ENCODE measurements around the gene CCR5AS.

The CCR5AS gene

DNA sequence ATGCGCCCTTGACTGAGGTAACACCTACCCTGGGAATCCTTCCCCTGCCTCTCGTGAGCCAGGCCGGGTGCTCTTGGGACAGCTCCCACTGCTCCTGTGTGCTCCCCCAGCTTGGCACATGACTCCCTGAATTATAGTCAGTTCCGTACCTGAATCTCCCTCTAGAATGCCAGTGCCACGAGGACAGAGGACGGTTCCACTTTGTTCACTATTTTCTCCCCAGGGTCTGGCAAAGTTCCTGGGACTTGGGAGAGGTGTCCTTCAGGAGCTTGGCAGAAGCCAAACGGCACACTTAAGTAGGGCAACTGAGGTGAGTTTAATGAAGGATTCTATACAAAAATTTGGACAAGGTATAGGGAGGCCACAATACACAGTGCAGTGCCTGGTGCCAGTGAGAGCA is 9.8 kb downstream of the CCR5AS start:
- H3K9ac ChIP-seq (ENCODE audit: low read length): no peak overlapping the region

DNA sequence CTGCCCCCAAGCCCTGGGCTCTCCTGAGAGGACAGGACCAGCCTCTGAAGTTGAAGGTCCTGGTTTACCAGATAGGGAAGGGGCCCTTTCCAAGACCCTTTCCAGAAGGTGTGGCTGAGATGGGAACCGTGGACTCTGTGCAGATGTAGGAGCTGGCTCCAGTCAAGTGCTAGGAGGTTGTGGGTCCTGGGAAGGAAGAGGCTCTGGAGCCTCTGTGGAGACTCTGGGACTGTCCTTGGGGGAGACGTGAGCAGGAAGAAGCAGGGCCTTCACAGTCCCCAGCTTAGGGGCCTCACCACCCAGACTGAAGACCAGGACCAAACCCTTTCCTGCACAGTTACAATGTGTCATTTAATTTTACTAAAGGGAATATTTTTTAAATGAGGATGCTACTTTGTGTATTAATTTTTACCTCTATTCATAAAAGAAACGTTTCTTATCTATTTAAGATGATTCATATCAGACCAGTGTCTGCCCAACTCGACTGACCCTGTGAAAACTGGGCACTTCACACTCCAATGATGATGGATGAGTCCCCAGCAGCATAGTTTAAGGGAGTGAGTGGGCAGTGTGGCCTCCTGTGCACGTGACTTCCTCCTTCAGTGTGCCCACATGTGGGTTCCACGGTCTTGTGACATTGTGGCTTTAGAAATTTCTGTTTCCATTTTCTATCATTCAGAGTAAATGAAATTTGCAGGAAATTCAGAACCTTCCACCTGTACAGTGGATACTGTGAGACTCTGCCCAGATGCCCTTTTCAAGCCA is 10.9 kb downstream of the CCR5AS start:
- Histone ChIP-seq H3K27me3 (ENCODE audit: low read depth, low read length) (peaks cover 27% of the 10 kb centered on the region; the same call in 1 of the 2 replicates), H2AFZ (ENCODE audit: low read depth, low read length) (0 out of 2 replicates have a peak overlapping the region, but pooled peaks have one; percentile 28), H3K4me2 (ENCODE audit: low read length) (no peak overlapping the region), H3K4me1 (ENCODE audit: low read length) (peaks cover 7% of the 10 kb centered on the region), H3K79me2 (ENCODE audit: low read length) (no peaks in the 10 kb centered on the region), H3K27ac (ENCODE audit: low read length) (no peak overlapping the region), H4K20me1 (ENCODE audit: insufficient read depth, low read length) (no peaks in the 10 kb centered on the region), H3K9me3 (ENCODE audit: insufficient read depth, low read length) (no peaks in the 10 kb centered on the region), H3K4me3 (ENCODE audit: low read length) (no peak overlapping the region), H3K9ac (ENCODE audit: low read length) (no peak overlapping the region), H3K36me3 (replicated peaks; ENCODE audit: low read depth, low read length) (no peaks in the 10 kb centered on the region)
- no peak for TF ChIP-seq CTCF (IDR thresholded peaks at IDR 0.05; ENCODE audit: low read depth, low read length)
- TF ChIP-seq EZH2phosphoT487 (IDR thresholded peaks at IDR 0.05; ENCODE audit: low read depth): no peak

More for the DNA sequence above, 9.8 kb downstream of the CCR5AS start:
- no peaks in the 10 kb centered on the region for H3K79me2 ChIP-seq (ENCODE audit: low read length)
- H3K27me3 ChIP-seq (ENCODE audit: low read depth, low read length): peaks cover 32% of the 10 kb centered on the region
- no peak overlapping the region for H3K4me3 ChIP-seq (ENCODE audit: low read length)
- no peak overlapping the region for H3K4me2 ChIP-seq (ENCODE audit: low read length)
- TF ChIP-seq CTCF (IDR thresholded peaks at IDR 0.05; ENCODE audit: low read depth, low read length): no peak
- no peak for TF ChIP-seq EZH2phosphoT487 (IDR thresholded peaks at IDR 0.05; ENCODE audit: low read depth)
- no peaks in the 10 kb centered on the region for H4K20me1 ChIP-seq (ENCODE audit: insufficient read depth, low read length)
- peaks cover 7% of the 10 kb centered on the region for H3K4me1 ChIP-seq (ENCODE audit: low read length)
- no peaks in the 10 kb centered on the region for H3K36me3 ChIP-seq (replicated peaks; ENCODE audit: low read depth, low read length)
- no peak overlapping the region for H3K27ac ChIP-seq (ENCODE audit: low read length)
- H2AFZ ChIP-seq (ENCODE audit: low read depth, low read length): no peak overlapping the region
- H3K9me3 ChIP-seq (ENCODE audit: insufficient read depth, low read length): no peaks in the 10 kb centered on the region

GRCh38 chr3:46395210-46395661 is 11.6 kb downstream of the CCR5AS start:
- Histone ChIP-seq H3K27ac (ENCODE audit: low read length) (no peak overlapping the region), H3K9ac (ENCODE audit: low read length) (no peak overlapping the region), H3K79me2 (ENCODE audit: low read length) (no peaks in the 10 kb centered on the region), H3K9me3 (ENCODE audit: insufficient read depth, low read length) (no peaks in the 10 kb centered on the region), H3K27me3 (ENCODE audit: low read depth, low read length) (peaks cover 20% of the 10 kb centered on the region; the same call in 1 of the 2 replicates), H3K4me2 (ENCODE audit: low read length) (no peak overlapping the region), H3K4me1 (ENCODE audit: low read length) (peaks cover 7% of the 10 kb centered on the region), H3K4me3 (ENCODE audit: low read length) (no peak overlapping the region), H4K20me1 (ENCODE audit: insufficient read depth, low read length) (no peaks in the 10 kb centered on the region), H3K36me3 (replicated peaks; ENCODE audit: low read depth, low read length) (no peaks in the 10 kb centered on the region), H2AFZ (ENCODE audit: low read depth, low read length) (no peak overlapping the region)
- TF ChIP-seq EZH2phosphoT487 (IDR thresholded peaks at IDR 0.05; ENCODE audit: low read depth) (no peak), CTCF (IDR thresholded peaks at IDR 0.05; ENCODE audit: low read depth, low read length) (peak; percentile 54)

- TF ChIP-seq CTCF (IDR thresholded peaks at IDR 0.05; ENCODE audit: low read depth, low read length): no peak
- TF ChIP-seq EZH2phosphoT487 (IDR thresholded peaks at IDR 0.05; ENCODE audit: low read depth): no peak
- Histone ChIP-seq H2AFZ (ENCODE audit: low read depth, low read length) (no peak overlapping the region), H3K36me3 (replicated peaks; ENCODE audit: low read depth, low read length) (no peaks in the 10 kb centered on the region), H3K27me3 (ENCODE audit: low read depth, low read length) (peaks cover 22% of the 10 kb centered on the region), H3K27ac (ENCODE audit: low read length) (no peak overlapping the region), H3K9me3 (ENCODE audit: insufficient read depth, low read length) (no peaks in the 10 kb centered on the region), H3K4me2 (ENCODE audit: low read length) (no peak overlapping the region), H4K20me1 (ENCODE audit: insufficient read depth, low read length) (no peaks in the 10 kb centered on the region), H3K79me2 (ENCODE audit: low read length) (no peaks in the 10 kb centered on the region), H3K4me1 (ENCODE audit: low read length) (peaks cover 7% of the 10 kb centered on the region), H3K4me3 (ENCODE audit: low read length) (no peak overlapping the region), H3K9ac (ENCODE audit: low read length) (no peak overlapping the region)
Measured at GRCh38 chr3:46393554-46394434, 13.1 kb downstream of the CCR5AS start.

Data from OCI-LY3 (cell line).